Osteocyte (in vitro differentiated cells): ENCODE data around the gene CCDC93. TPM values are rescaled to one million over a fixed set of nuclear protein-coding genes. Genes with fewer than 3 reads are reported as not detected.

ENCODE experiments used
- DNase-seq: peaks from one replicate; pipeline ENCODE4 v3.0.0; 2021; ENCODE audit warnings: mixed read lengths; ENCODE audit not compliant: unreplicated experiment; ENCODE audit errors: extremely low spot score
- H3K27ac Mint-ChIP-seq: one replicate; pipeline ENCODE4 v1.8.0; 2021; ENCODE audit warnings: mild to moderate bottlenecking, mixed read lengths; ENCODE audit not compliant: unreplicated experiment
- H3K27me3 Mint-ChIP-seq: one replicate; pipeline ENCODE4 v1.8.0; 2021; ENCODE audit warnings: mixed read lengths; ENCODE audit not compliant: unreplicated experiment
- H3K36me3 Mint-ChIP-seq: one replicate; pipeline ENCODE4 v1.8.0; 2021; ENCODE audit warnings: mixed read lengths; ENCODE audit not compliant: unreplicated experiment
- H3K4me1 Mint-ChIP-seq: one replicate; pipeline ENCODE4 v1.8.0; 2021; ENCODE audit warnings: mixed read lengths; ENCODE audit not compliant: unreplicated experiment
- H3K4me3 Mint-ChIP-seq: one replicate; pipeline ENCODE4 v1.8.0; 2021; ENCODE audit warnings: mild to moderate bottlenecking, moderate library complexity, mixed read lengths; ENCODE audit not compliant: unreplicated experiment
- H3K9me3 Mint-ChIP-seq: one replicate; pipeline ENCODE4 v1.8.0; 2021; ENCODE audit warnings: mixed read lengths; ENCODE audit not compliant: unreplicated experiment
- CTCF ChIP-seq: fragments of 200-600 bp; sonication (generic); IDR thresholded peaks from 2 replicates; pipeline ENCODE4 v1.5.0; 2021; ENCODE audit warnings: antibody characterized with exemption, mild to moderate bottlenecking, moderate library complexity
- total RNA-seq: library from RNA; stranded (reverse); gene quantifications from 2 replicates; pipeline ENCODE4 v1.2.1, GENCODE V29; 2021

Gene CCDC93
- total RNA-seq, 1 donor from 2014 or later, result 23.3 TPM

DNA sequence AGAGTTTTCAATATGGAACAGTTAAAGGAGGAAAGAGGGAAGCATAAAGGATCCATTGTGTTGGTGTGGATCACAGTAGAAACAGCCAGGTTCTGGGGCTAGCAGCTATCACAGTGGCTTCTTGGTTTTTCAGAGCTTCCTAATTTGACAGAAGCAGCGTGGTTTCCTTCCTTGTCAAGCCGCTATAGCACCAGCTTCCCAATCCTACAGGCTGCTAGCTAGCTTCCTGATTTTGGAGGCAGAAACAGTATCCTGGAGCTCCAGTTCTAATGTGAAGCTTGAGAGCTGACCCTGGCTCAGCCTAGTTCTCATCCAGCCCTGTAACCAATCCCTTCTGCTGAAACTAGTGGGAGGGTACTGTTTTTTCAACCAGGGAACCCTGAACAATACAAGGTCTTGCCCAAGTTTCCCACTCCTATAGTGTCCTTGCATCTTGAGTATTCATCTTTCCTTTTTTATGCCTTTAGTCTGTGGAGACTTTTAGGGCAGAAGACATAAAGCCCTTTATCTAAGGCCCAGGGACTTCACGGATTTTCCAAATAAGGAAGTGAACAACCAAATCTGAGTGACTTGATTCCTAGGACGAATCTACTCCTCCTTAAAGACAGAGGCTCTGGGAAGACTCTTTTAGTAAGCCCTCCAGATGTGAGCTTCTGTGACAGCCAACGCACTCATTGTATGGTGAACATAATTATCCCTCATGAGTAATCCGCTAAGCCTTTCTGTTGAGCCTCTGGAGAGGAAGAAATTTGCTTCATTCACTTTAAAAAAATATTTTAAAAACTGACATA, 33.8 kb downstream of the CCDC93 start:
- TF ChIP-seq CTCF, result no peak
- Mint-ChIP-seq H3K4me1 (peaks cover 6% of the 10 kb centered on the region), H3K4me3 (no peak overlapping the region), H3K27ac (no peak overlapping the region), H3K27me3 (no peaks in the 10 kb centered on the region), H3K36me3 (peaks cover 28% of the 10 kb centered on the region), H3K9me3 (no peaks in the 10 kb centered on the region)
- DNase-seq, result no peak

- Mint-ChIP-seq H3K36me3 (peaks cover 32% of the 10 kb centered on the region), H3K27ac (no peak overlapping the region), H3K4me3 (no peak overlapping the region), H3K27me3 (no peaks in the 10 kb centered on the region), H3K4me1 (peaks cover 6% of the 10 kb centered on the region), H3K9me3 (no peaks in the 10 kb centered on the region)
- no peak for DNase-seq
- no peak for TF ChIP-seq CTCF
These were observed 36.2 kb downstream of the CCDC93 start for GRCh38 chr2:117977696-117978095.

- Mint-ChIP-seq H3K27ac (no peak overlapping the region), H3K4me1 (peaks cover 6% of the 10 kb centered on the region), H3K9me3 (no peaks in the 10 kb centered on the region), H3K36me3 (peaks cover 37% of the 10 kb centered on the region), H3K4me3 (no peak overlapping the region), H3K27me3 (no peaks in the 10 kb centered on the region)
- no peak for DNase-seq
- TF ChIP-seq CTCF, result no peak
These were observed 37.3 kb downstream of the CCDC93 start for GRCh38 chr2:117976581-117976980.

DNA sequence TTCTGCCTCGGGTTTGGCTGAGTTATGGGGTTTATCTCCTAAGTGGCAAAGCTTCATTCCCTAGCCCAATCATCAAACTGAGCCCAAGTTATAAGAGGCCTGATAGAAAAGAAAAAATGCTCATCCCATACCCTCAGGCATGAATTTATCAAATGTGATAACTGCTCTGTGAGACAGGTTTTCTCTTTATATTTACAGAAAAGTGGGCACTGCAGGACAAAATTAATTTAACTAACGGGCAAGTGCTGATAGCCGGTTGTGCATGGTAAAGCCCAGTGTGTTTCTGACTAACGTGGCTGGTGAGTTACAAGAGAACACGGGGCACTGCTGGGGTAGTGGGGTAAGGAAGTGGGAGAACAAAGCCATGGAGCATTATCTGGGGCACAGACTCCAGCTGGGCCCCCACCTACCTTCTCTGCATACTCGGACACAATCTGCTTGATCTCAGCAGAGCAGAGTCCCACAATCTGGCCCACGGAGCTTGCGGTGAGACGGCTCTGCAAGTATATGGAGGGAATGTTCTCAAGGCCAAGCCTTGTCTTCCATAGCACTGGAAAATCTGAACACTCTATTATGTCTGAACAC, 40.3 kb downstream of the CCDC93 start:
- Mint-ChIP-seq H3K36me3 (peaks cover 47% of the 10 kb centered on the region), H3K4me1 (no peaks in the 10 kb centered on the region), H3K27ac (no peak overlapping the region), H3K4me3 (no peak overlapping the region), H3K27me3 (no peaks in the 10 kb centered on the region), H3K9me3 (no peaks in the 10 kb centered on the region)
- DNase-seq, result no peak
- no peak for TF ChIP-seq CTCF

GRCh38 chr2:117972476-117973123, 41.3 kb downstream of the CCDC93 start:
- Mint-ChIP-seq H3K36me3 (peaks cover 49% of the 10 kb centered on the region), H3K4me3 (no peak overlapping the region), H3K27ac (no peak overlapping the region), H3K27me3 (no peaks in the 10 kb centered on the region), H3K9me3 (no peaks in the 10 kb centered on the region), H3K4me1 (no peaks in the 10 kb centered on the region)
- no peak for TF ChIP-seq CTCF
- DNase-seq, result no peak
